Keratinocyte (primary cell): ENCODE results near the gene MADD.

Source experiments
- EZH2 ChIP-seq: IDR thresholded peaks from one replicate; pipeline ENCODE4 v1.6.1; 2012; ENCODE audit warnings: inconsistent platforms, mild to moderate bottlenecking, low read length, moderate library complexity
- TF ChIP-seq, protein P1 (sequence below), 3 experiments: IDR thresholded peaks in 1 of 3; conservative IDR thresholded peaks in 1 of 3; optimal IDR thresholded peaks in 1 of 3; 2 replicates in 2 of 3; 3 replicates in 1 of 3; pipeline versions ENCODE3 to v1.5.1; 2011; ENCODE audit warnings: low read length in 3 of 3, mild to moderate bottlenecking in 3 of 3, moderate library complexity in 2 of 3, control low read depth in 1 of 3, inconsistent platforms in 1 of 3; ENCODE audit not compliant: insufficient read depth in 2 of 3; ENCODE audit errors: extremely low read depth in 1 of 3

DNA sequence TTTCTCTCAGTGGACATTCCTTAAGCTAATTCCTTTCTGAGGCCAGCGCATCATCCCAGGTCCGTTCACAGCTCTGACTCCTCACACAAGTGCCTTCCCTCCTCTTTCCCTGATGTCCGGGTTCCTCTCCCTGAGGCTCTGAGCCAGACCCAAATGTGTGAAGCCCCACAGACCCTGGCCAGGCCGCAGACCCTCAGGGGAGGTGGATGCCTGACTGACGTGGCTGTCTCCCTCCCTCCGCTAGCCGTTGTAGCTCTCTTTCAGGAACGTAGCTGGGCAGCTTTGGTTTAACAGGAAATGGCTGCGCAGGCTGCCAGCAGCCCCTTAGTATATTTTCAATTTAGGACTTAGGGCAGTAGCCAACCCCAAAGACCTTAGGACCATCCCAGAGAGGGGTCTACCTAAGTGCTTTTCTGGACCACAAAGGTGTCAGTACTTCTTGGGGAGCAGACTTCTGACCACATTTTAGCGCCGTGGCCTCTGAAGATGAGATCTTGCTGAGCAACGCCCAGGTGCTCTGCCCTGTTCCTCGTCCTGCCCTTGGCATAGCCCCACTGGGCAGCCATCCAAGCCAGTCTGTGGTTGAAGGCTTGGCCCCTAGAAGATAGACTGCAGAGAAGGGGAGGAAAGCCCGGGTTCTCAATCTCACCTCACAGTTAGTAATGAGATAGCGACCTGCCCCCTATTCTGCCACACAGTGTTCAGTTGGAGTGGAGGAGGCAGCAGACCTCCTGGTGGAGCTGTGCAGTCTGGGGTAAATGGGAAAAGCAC, 55.5 kb downstream of the MADD start:
- TF ChIP-seq, protein P1, sequence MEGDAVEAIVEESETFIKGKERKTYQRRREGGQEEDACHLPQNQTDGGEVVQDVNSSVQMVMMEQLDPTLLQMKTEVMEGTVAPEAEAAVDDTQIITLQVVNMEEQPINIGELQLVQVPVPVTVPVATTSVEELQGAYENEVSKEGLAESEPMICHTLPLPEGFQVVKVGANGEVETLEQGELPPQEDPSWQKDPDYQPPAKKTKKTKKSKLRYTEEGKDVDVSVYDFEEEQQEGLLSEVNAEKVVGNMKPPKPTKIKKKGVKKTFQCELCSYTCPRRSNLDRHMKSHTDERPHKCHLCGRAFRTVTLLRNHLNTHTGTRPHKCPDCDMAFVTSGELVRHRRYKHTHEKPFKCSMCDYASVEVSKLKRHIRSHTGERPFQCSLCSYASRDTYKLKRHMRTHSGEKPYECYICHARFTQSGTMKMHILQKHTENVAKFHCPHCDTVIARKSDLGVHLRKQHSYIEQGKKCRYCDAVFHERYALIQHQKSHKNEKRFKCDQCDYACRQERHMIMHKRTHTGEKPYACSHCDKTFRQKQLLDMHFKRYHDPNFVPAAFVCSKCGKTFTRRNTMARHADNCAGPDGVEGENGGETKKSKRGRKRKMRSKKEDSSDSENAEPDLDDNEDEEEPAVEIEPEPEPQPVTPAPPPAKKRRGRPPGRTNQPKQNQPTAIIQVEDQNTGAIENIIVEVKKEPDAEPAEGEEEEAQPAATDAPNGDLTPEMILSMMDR (optimal IDR thresholded peaks at IDR 0.05 in 1 of 3, IDR thresholded peaks at IDR 0.05 in 1 of 3, conservative IDR thresholded peaks at IDR 0.05 in 1 of 3; ENCODE audit: extremely low read depth in 1 of 3, insufficient read depth in 2 of 3, low read length in 3 of 3): no peak
- no peak for TF ChIP-seq EZH2
